ENCODE measurements around the gene CD2BP2.

- TF ChIP-seq CTCF (IDR thresholded peaks at IDR 0.05) = no peak
- TF ChIP-seq POLR2A (IDR thresholded peaks at IDR 0.05) = no peak
Observed at GRCh38 chr16:30381291-30382041, 26.4 kb upstream of the CD2BP2 start.

Measured in esophagus squamous epithelium (tissue), 4 donors.